ENCODE measurements around the gene ECHDC3. TPM values are rescaled to one million over a fixed set of nuclear protein-coding genes. Genes with fewer than 3 reads are reported as not detected.

Gene ECHDC3
- total and polyA plus RNA-seq, 2 of the 13 experiments (the other 11 are each of a cell fraction or from before 2014, with no cell fraction given): not detected

DNA sequence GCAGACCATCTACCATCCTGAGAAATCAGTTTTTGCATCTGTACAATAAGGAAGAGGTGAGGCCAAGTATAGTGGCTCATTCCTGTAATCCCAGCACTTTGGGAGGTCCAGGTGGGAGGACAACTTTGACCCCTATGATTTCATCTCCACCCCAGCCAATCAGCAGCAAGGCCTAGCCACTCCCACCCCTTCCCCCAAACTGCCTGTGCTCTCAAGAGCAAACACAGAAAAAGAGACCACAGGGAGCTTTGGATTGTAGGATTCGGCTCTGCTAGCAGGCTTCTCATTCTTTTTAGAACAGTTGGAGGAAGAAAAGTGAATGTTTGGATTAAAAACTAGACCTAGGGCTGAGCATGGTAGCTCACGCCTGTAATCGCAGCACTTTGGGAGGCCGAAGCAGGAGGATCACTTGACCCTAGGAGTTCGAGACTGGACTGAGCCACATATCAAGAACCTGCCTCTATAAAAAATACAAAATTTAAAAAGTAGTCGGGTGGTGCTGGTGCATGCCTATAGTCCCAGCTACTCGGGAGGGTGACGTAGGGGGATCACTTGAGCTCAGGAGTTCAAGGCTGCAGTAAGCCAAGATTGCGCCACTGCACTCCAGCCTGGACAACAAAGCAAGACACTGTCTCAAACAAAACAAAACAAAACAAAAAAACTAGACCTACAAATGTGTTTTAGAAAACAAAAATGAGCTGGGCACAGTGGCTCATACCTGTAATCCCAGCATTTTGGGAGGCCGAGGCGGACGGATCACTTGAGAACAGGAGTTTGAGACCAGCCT lies 55.9 kb downstream of the ECHDC3 start (continued):
- TF ChIP-seq, protein P1, sequence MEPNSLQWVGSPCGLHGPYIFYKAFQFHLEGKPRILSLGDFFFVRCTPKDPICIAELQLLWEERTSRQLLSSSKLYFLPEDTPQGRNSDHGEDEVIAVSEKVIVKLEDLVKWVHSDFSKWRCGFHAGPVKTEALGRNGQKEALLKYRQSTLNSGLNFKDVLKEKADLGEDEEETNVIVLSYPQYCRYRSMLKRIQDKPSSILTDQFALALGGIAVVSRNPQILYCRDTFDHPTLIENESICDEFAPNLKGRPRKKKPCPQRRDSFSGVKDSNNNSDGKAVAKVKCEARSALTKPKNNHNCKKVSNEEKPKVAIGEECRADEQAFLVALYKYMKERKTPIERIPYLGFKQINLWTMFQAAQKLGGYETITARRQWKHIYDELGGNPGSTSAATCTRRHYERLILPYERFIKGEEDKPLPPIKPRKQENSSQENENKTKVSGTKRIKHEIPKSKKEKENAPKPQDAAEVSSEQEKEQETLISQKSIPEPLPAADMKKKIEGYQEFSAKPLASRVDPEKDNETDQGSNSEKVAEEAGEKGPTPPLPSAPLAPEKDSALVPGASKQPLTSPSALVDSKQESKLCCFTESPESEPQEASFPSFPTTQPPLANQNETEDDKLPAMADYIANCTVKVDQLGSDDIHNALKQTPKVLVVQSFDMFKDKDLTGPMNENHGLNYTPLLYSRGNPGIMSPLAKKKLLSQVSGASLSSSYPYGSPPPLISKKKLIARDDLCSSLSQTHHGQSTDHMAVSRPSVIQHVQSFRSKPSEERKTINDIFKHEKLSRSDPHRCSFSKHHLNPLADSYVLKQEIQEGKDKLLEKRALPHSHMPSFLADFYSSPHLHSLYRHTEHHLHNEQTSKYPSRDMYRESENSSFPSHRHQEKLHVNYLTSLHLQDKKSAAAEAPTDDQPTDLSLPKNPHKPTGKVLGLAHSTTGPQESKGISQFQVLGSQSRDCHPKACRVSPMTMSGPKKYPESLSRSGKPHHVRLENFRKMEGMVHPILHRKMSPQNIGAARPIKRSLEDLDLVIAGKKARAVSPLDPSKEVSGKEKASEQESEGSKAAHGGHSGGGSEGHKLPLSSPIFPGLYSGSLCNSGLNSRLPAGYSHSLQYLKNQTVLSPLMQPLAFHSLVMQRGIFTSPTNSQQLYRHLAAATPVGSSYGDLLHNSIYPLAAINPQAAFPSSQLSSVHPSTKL (CRISPR knock-in tag; IDR thresholded peaks at IDR 0.05): peak; percentile 20; the same call in 1 of the 2 replicates
- 0 out of 2 replicates have a peak, but pooled peaks have one; percentile 13 for TF ChIP-seq FOXA3 (CRISPR knock-in tag; IDR thresholded peaks at IDR 0.05)
- TF ChIP-seq PCBP2 (optimal IDR thresholded peaks at IDR 0.05; ENCODE audit: low read depth, low read length, poor library complexity, severe bottlenecking): no peak
- TF ChIP-seq CC2D1A (CRISPR knock-in tag; IDR thresholded peaks at IDR 0.05): no peak
- TF ChIP-seq, protein P2, sequence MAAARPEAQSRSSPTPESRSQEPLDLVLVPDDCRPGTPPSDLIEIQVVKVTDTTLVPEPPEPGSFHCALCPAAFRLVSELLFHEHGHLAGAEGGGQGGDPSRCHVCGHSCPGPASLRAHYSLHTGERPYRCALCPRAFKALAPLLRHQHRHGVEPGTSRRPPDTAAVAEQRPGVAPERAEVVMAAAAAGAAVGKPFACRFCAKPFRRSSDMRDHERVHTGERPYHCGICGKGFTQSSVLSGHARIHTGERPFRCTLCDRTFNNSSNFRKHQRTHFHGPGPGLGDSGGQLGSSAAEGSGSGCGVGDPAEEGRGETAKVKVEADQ (CRISPR knock-in tag; IDR thresholded peaks at IDR 0.05; ENCODE audit: borderline replicate concordance): no peak
- no peak for TF ChIP-seq RFXANK (CRISPR knock-in tag; IDR thresholded peaks at IDR 0.05)
- no peak for TF ChIP-seq SOX6 (IDR thresholded peaks at IDR 0.05)
- TF ChIP-seq SOX6 (CRISPR knock-in tag; IDR thresholded peaks at IDR 0.05): peak; percentile 55
- no peak for TF ChIP-seq FOXP1 (IDR thresholded peaks at IDR 0.05)
- peak; percentile 69 for TF ChIP-seq FOXP1 (CRISPR knock-in tag; IDR thresholded peaks at IDR 0.05)
- no peak for TF ChIP-seq MTA3 (CRISPR knock-in tag; IDR thresholded peaks at IDR 0.05)
- TF ChIP-seq, protein P3, sequence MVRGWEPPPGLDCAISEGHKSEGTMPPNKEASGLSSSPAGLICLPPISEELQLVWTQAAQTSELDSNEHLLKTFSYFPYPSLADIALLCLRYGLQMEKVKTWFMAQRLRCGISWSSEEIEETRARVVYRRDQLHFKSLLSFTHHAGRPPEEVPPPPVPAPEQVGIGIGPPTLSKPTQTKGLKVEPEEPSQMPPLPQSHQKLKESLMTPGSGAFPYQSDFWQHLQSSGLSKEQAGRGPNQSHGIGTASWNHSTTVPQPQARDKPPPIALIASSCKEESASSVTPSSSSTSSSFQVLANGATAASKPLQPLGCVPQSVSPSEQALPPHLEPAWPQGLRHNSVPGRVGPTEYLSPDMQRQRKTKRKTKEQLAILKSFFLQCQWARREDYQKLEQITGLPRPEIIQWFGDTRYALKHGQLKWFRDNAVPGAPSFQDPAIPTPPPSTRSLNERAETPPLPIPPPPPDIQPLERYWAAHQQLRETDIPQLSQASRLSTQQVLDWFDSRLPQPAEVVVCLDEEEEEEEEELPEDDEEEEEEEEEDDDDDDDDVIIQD (CRISPR knock-in tag; IDR thresholded peaks at IDR 0.05; ENCODE audit: low read depth): no peak
- TF ChIP-seq DNMT3B (CRISPR knock-in tag; conservative IDR thresholded peaks at IDR 0.05): no peak
- TF ChIP-seq ZNF660 (CRISPR knock-in tag; IDR thresholded peaks at IDR 0.05; ENCODE audit: borderline replicate concordance, low read depth): no peak
- no peak for TF ChIP-seq ZFP62 (CRISPR knock-in tag; IDR thresholded peaks at IDR 0.05)
- peak; percentile 17; the same call in 1 of the 2 replicates for TF ChIP-seq NR2C2 (CRISPR knock-in tag; IDR thresholded peaks at IDR 0.05; ENCODE audit: borderline replicate concordance)
- TF ChIP-seq, protein P4, sequence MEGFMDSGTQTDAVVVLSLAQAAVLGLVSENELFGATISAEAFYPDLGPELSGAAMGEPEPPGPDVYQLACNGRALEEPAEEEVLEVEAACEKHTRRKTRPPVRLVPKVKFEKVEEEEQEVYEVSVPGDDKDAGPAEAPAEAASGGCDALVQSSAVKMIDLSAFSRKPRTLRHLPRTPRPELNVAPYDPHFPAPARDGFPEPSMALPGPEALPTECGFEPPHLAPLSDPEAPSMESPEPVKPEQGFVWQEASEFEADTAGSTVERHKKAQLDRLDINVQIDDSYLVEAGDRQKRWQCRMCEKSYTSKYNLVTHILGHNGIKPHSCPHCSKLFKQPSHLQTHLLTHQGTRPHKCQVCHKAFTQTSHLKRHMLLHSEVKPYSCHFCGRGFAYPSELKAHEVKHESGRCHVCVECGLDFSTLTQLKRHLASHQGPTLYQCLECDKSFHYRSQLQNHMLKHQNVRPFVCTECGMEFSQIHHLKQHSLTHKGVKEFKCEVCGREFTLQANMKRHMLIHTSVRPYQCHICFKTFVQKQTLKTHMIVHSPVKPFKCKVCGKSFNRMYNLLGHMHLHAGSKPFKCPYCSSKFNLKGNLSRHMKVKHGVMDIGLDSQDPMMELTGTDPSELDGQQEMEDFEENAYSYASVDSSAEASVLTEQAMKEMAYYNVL (CRISPR knock-in tag; IDR thresholded peaks at IDR 0.05; ENCODE audit: borderline replicate concordance): no peak
- TF ChIP-seq U2AF1 (optimal IDR thresholded peaks at IDR 0.05; ENCODE audit: low read depth, low read length): no peak
- TF ChIP-seq SMARCC2 (IDR thresholded peaks at IDR 0.05): no peak
- no peak for TF ChIP-seq HNRNPH1 (optimal IDR thresholded peaks at IDR 0.05; ENCODE audit: low read depth, low read length)
- TF ChIP-seq ZNF543 (CRISPR knock-in tag; IDR thresholded peaks at IDR 0.05): no peak
- TF ChIP-seq MTF2 (CRISPR knock-in tag; IDR thresholded peaks at IDR 0.05; ENCODE audit: borderline replicate concordance): no peak
- no peak for TF ChIP-seq ZNF225 (CRISPR knock-in tag; IDR thresholded peaks at IDR 0.05)
- TF ChIP-seq ZNF263 (CRISPR knock-in tag; IDR thresholded peaks at IDR 0.05): no peak

All from HepG2 (cell line).